ENCODE data around the gene HOXA10.

- no peak for TF ChIP-seq EP300 (IDR thresholded peaks at IDR 0.05)
- TF ChIP-seq, protein P1, sequence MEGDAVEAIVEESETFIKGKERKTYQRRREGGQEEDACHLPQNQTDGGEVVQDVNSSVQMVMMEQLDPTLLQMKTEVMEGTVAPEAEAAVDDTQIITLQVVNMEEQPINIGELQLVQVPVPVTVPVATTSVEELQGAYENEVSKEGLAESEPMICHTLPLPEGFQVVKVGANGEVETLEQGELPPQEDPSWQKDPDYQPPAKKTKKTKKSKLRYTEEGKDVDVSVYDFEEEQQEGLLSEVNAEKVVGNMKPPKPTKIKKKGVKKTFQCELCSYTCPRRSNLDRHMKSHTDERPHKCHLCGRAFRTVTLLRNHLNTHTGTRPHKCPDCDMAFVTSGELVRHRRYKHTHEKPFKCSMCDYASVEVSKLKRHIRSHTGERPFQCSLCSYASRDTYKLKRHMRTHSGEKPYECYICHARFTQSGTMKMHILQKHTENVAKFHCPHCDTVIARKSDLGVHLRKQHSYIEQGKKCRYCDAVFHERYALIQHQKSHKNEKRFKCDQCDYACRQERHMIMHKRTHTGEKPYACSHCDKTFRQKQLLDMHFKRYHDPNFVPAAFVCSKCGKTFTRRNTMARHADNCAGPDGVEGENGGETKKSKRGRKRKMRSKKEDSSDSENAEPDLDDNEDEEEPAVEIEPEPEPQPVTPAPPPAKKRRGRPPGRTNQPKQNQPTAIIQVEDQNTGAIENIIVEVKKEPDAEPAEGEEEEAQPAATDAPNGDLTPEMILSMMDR (IDR thresholded peaks at IDR 0.05) = no peak
Measured at GRCh38 chr7:27145165-27145913, 28.8 kb downstream of the HOXA10 start.
